Gastrocnemius medialis (tissue), 4 donors: ENCODE data around the gene CDADC1.

Source experiments
- CTCF ChIP-seq, 5 experiments: fragments of 450-650 bp in 3 of 5; fragments of 200-600 bp in 2 of 5; sonication (generic) in 2 of 5; IDR thresholded peaks in 4 of 5; conservative IDR thresholded peaks in 1 of 5; 1 replicate in 4 of 5; 2 replicates in 1 of 5; pipeline ENCODE4 v1.5.1; 2016 to 2019; ENCODE audit warnings: antibody characterized with exemption in 5 of 5, mild to moderate bottlenecking in 3 of 5, moderate library complexity in 3 of 5
- POLR2A ChIP-seq, 2 donors: fragments of 450-650 bp; IDR thresholded peaks; one replicate each; pipeline ENCODE4 v1.6.1; 2017; ENCODE audit warnings: antibody characterized with exemption in 2 of 2, mild to moderate bottlenecking in 2 of 2, moderate library complexity in 2 of 2

GRCh38 chr13:49341517-49341916 is 93.8 kb downstream of the CDADC1 start:
- TF ChIP-seq CTCF (IDR thresholded peaks at IDR 0.05 in 4 of 5, conservative IDR thresholded peaks at IDR 0.05 in 1 of 5), result no peak
- no peak for TF ChIP-seq POLR2A (IDR thresholded peaks at IDR 0.05)
